Activated B cell treated with CpG ODN at 0.5 μM for 24 hours (primary cell): Measurements from ENCODE around the gene HMGB4. TPM values are rescaled to one million over a fixed set of nuclear protein-coding genes. Genes with fewer than 3 reads are reported as not detected.

Source experiments
- ATAC-seq: fragments of 200-7000 bp; cut with Tn5 transposase; one replicate; pipeline ENCODE4 v1.10.0; 2021; ENCODE audit warnings: low read depth, mild to moderate bottlenecking, moderate library complexity
- CTCF ChIA-PET: fragments of 350-600 bp; sonication (Branson Sonifier 250); formaldehyde crosslinking; loops from one replicate; lab custom pipeline; 2021; ENCODE audit warnings: antibody characterized with exemption; lab: Charles Lee
- POLR2A ChIA-PET: fragments of 350-600 bp; sonication (Branson Sonifier 250); formaldehyde crosslinking; loops from one replicate; lab custom pipeline; 2021; ENCODE audit warnings: antibody characterized with exemption; lab: Charles Lee
- DNase-seq: peaks from one replicate; pipeline ENCODE4 v3.0.0; 2022
- H3K27ac Mint-ChIP-seq: one replicate; pipeline ENCODE4 v1.8.0; 2020; ENCODE audit warnings: mixed read lengths
- H3K27me3 Mint-ChIP-seq: one replicate; pipeline ENCODE4 v1.8.0; 2021; ENCODE audit warnings: mixed read lengths
- H3K36me3 Mint-ChIP-seq: one replicate; pipeline ENCODE4 v1.8.0; 2021; ENCODE audit warnings: low read depth, mixed read lengths
- H3K4me1 Mint-ChIP-seq: one replicate; pipeline ENCODE4 v1.8.0; 2021; ENCODE audit warnings: mixed read lengths
- H3K4me3 Mint-ChIP-seq: one replicate; pipeline ENCODE4 v1.8.0; 2020; ENCODE audit warnings: mild to moderate bottlenecking, mixed read lengths
- H3K9me3 Mint-ChIP-seq: one replicate; pipeline ENCODE4 v1.8.0; 2020; ENCODE audit warnings: mixed read lengths
- intact Hi-C: fragments of 100-400 bp; cut with micrococcal nuclease; formaldehyde crosslinking; loops from one replicate; pipeline ENCODE4 v1.15.1; 2024
- total RNA-seq: library from RNA; stranded (reverse); gene quantifications from 2 replicates; pipeline ENCODE4 v1.2.3, GENCODE V29; 2022
- TF ChIP-seq, protein P1 (sequence below): fragments of 200-600 bp; IDR thresholded peaks from one replicate; pipeline ENCODE4 v1.8.0; 2022; ENCODE audit warnings: antibody characterized with exemption, mild to moderate bottlenecking

HMGB4 gene
- total RNA-seq, 1 donor from 2014 or later = not detected

GRCh38 chr1:33849211-33849610, 14.7 kb upstream of the HMGB4 start:
- ChIA-PET CTCF (no interaction called here), POLR2A (no interaction called here)
- DNase-seq (no peak), ATAC-seq (no peak)
- peaks cover 5% of the 10 kb centered on the region for H3K27me3 Mint-ChIP-seq
- no peaks in the 10 kb centered on the region for H3K4me1 Mint-ChIP-seq
- H3K4me3 Mint-ChIP-seq = no peak overlapping the region
- TF ChIP-seq, protein P1, sequence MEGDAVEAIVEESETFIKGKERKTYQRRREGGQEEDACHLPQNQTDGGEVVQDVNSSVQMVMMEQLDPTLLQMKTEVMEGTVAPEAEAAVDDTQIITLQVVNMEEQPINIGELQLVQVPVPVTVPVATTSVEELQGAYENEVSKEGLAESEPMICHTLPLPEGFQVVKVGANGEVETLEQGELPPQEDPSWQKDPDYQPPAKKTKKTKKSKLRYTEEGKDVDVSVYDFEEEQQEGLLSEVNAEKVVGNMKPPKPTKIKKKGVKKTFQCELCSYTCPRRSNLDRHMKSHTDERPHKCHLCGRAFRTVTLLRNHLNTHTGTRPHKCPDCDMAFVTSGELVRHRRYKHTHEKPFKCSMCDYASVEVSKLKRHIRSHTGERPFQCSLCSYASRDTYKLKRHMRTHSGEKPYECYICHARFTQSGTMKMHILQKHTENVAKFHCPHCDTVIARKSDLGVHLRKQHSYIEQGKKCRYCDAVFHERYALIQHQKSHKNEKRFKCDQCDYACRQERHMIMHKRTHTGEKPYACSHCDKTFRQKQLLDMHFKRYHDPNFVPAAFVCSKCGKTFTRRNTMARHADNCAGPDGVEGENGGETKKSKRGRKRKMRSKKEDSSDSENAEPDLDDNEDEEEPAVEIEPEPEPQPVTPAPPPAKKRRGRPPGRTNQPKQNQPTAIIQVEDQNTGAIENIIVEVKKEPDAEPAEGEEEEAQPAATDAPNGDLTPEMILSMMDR = no peak
- no peak overlapping the region for H3K27ac Mint-ChIP-seq
- no peaks in the 10 kb centered on the region for H3K9me3 Mint-ChIP-seq
- intact Hi-C loops = no loop called here
- no peaks in the 10 kb centered on the region for H3K36me3 Mint-ChIP-seq

DNA sequence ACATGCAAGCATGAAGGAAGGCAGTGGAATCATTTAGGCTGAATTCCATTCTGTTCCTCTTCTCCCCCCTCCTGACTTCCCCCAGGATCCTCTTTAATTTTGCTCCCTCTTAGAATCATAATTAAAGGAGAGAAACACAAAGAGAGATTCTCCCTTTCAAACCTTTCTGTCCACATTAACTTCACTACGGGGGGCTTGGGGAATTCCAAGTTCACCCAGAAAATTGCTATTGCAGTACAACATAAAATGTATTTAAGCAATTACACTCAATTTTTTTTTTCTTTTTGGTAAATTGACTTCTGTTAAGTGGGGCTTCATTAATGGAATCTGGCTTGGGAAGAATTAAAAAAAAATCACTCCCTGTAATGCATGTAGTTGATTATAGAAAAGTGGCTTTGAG, 13.4 kb upstream of the HMGB4 start:
- Mint-ChIP-seq H3K36me3 (no peaks in the 10 kb centered on the region), H3K27ac (no peak overlapping the region), H3K27me3 (peaks cover 5% of the 10 kb centered on the region), H3K4me1 (no peaks in the 10 kb centered on the region), H3K4me3 (no peak overlapping the region), H3K9me3 (no peaks in the 10 kb centered on the region)
- no peak for ATAC-seq
- intact Hi-C loops = no loop called here
- ChIA-PET POLR2A (no interaction called here), CTCF (no interaction called here)
- TF ChIP-seq, protein P1 = no peak
- DNase-seq = no peak

DNA sequence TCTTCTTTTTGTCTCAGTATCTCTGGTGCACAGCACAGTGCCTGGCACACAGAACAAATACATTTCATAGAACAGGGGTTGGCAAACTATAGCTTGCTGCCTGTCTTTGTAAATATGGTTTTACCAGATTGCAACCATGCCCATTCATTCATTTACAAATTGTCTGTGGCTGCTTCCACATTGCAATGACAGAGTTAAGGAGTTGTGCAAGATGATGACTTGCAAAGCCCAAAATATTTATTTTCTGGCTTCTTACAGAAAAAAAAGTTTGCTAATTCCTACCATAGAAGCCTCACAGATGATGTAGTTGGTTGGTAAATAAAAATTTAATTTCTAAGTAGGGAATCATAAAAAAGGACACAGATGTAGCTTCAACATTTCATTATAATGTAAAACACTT, 11.2 kb upstream of the HMGB4 start:
- TF ChIP-seq, protein P1 = no peak
- Mint-ChIP-seq H3K27me3 (peaks cover 5% of the 10 kb centered on the region), H3K27ac (no peak overlapping the region), H3K36me3 (no peaks in the 10 kb centered on the region), H3K9me3 (no peaks in the 10 kb centered on the region), H3K4me1 (no peaks in the 10 kb centered on the region), H3K4me3 (no peak overlapping the region)
- DNase-seq (no peak), ATAC-seq (no peak)
- CTCF ChIA-PET = no interaction called here
- POLR2A ChIA-PET = no interaction called here
- intact Hi-C loops = no loop called here

- ChIA-PET POLR2A (no interaction called here), CTCF (no interaction called here)
- intact Hi-C loops = no loop called here
- TF ChIP-seq, protein P1 = no peak
- Mint-ChIP-seq H3K27me3 (peaks cover 5% of the 10 kb centered on the region), H3K9me3 (no peaks in the 10 kb centered on the region), H3K27ac (no peak overlapping the region), H3K36me3 (no peaks in the 10 kb centered on the region), H3K4me3 (no peak overlapping the region), H3K4me1 (no peaks in the 10 kb centered on the region)
- DNase-seq (no peak), ATAC-seq (no peak)
These were observed 10.4 kb upstream of the HMGB4 start for GRCh38 chr1:33853431-33853830.

DNA sequence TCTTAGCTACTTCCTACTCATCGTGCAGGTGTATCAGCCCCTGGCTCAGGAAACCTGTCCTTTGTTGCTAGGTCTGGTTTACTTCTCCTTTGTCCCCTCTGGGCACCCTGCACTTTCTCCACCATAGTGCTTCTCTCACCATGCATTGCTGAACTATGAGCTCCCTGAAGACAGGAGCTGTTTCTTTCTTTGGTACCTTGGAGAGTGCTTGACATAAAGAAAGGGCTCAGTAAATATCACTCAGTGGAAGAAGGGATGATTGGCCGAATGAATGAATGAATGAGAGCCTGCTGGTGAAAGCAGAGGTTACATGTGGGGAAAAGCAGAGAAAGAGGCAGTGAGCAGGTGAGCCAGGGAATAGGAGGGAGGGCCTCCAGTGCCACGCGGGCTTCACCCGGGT, 9.8 kb upstream of the HMGB4 start:
- ATAC-seq (no peak), DNase-seq (no peak)
- POLR2A ChIA-PET = no interaction called here
- intact Hi-C loops = no loop called here
- peaks cover 5% of the 10 kb centered on the region for H3K27me3 Mint-ChIP-seq
- no peaks in the 10 kb centered on the region for H3K4me1 Mint-ChIP-seq
- no peaks in the 10 kb centered on the region for H3K36me3 Mint-ChIP-seq
- CTCF ChIA-PET = no interaction called here
- no peak overlapping the region for H3K4me3 Mint-ChIP-seq
- no peaks in the 10 kb centered on the region for H3K9me3 Mint-ChIP-seq
- no peak overlapping the region for H3K27ac Mint-ChIP-seq
- TF ChIP-seq, protein P1 = no peak
